NCI-H2227 (cell line): ENCODE results near the gene SMAD4.
"Not testable (repeated sequence)": the region's sequence is repeated elsewhere in the genome, so short reads cannot be mapped to it uniquely, and the experiment has no call there.

Experiments used
- DNase-seq: peaks from one replicate; lab custom pipeline; 2025; ENCODE audit not compliant: unreplicated experiment; lab: John Stamatoyannopoulos, UW

Gene SMAD4

GRCh38 chr18:51029694-51030536, at the start of gene SMAD4:
Gene SMAD4 (plus strand): TSS chr18:51030213. CDS start chr18:51047047, 16,834 bp downstream.
- DNase-seq: peak; percentile 98

GRCh38 chr18:50981381-50981780, 48.6 kb upstream of the SMAD4 start:
- no peak for DNase-seq

GRCh38 chr18:50982086-50982801, 47.8 kb upstream of the SMAD4 start:
- DNase-seq: no peak

- no peak for DNase-seq
Measured at GRCh38 chr18:50982802-50983179, 47.2 kb upstream of the SMAD4 start.

GRCh38 chr18:50986360-50987087, 43.5 kb upstream of the SMAD4 start:
- no peak for DNase-seq

- no peak for DNase-seq
Measured at GRCh38 chr18:50987261-50987660, 42.8 kb upstream of the SMAD4 start.

- no peak for DNase-seq
Measured at GRCh38 chr18:50989711-50990110, 40.3 kb upstream of the SMAD4 start.

- peak; percentile 46 for DNase-seq
Measured at GRCh38 chr18:50992351-50992762, 37.7 kb upstream of the SMAD4 start.

- no peak for DNase-seq
Measured at GRCh38 chr18:50994031-50994430, 36.0 kb upstream of the SMAD4 start.

- DNase-seq: not testable (repeated sequence)
Measured at GRCh38 chr18:51003174-51003573, 26.8 kb upstream of the SMAD4 start.

- DNase-seq: no peak
Measured at GRCh38 chr18:51006061-51006818, 23.8 kb upstream of the SMAD4 start.

- no peak for DNase-seq
Measured at GRCh38 chr18:51006948-51007789, 22.8 kb upstream of the SMAD4 start.

GRCh38 chr18:51007790-51008139, 22.2 kb upstream of the SMAD4 start:
- no peak for DNase-seq

- DNase-seq: no peak
Measured at GRCh38 chr18:51009072-51009471, 20.9 kb upstream of the SMAD4 start.

GRCh38 chr18:51010218-51010617, 19.8 kb upstream of the SMAD4 start:
- no peak for DNase-seq

GRCh38 chr18:51011709-51012108, 18.3 kb upstream of the SMAD4 start:
- DNase-seq: no peak

- no peak for DNase-seq
Measured at GRCh38 chr18:51012441-51012840, 17.6 kb upstream of the SMAD4 start.

GRCh38 chr18:51013259-51013658, 16.8 kb upstream of the SMAD4 start:
- DNase-seq: no peak

GRCh38 chr18:51017140-51017879, 12.7 kb upstream of the SMAD4 start:
- no peak for DNase-seq
